K562 (cell line): ENCODE data around the gene NMT1. TPM values are rescaled to one million over a fixed set of nuclear protein-coding genes. Genes with fewer than 3 reads are reported as not detected.
A peak's percentile ranks its signal among the peaks of the same experiment; 100 is the strongest.

Source experiments
- ATAC-seq: fragments of 200-7000 bp; cut with Tn5 transposase; 3 replicates; pipeline ENCODE4 v1.9.1; 2020; ENCODE audit warnings: moderate library complexity
- BruUV-seq: library from RNA; stranded (reverse); fragments of 400-500 nt; replicated peaks from 2 replicates; lab custom pipeline; 2021; lab: Mats Ljungman, UMichigan
- CTCF ChIA-PET: fragments of 300-600 bp; formaldehyde crosslinking; extraction: SDS; loops from one replicate; lab custom pipeline; 2021; ENCODE audit warnings: low intra/inter-chr PET ratio; lab: Yijun Ruan, JAX
- POLR2A ChIA-PET: fragments of 300-600, 350-650 bp; sonication (Branson Sonifier 250); formaldehyde crosslinking; extraction: SDS; loops from one replicate; lab custom pipeline; 2021; ENCODE audit warnings: antibody characterized with exemption, inconsistent platforms; lab: Yijun Ruan, JAX
- DNase-seq, 4 experiments: peaks; one replicate each; pipeline versions ENCODE4 v3.0.0 to v3.0.0-alpha.2; 2011 to 2018; ENCODE audit warnings: low spot score in 3 of 4, mixed read lengths in 3 of 4; ENCODE audit errors: extremely low read depth in 1 of 4
- FAIRE-seq: peaks from 2 replicates; lab custom pipeline; 2011; peaks lifted over from hg19 to GRCh38; lab: Jason Lieb, UNC
- H2AFZ ChIP-seq: 2 replicates; pipeline ENCODE4 v1.6.0; 2011; ENCODE audit warnings: low read depth, low read length, control low read depth, inconsistent platforms
- H3K27ac ChIP-seq: fragments of 200-600 bp; 3 replicates; pipeline ENCODE4 v1.8.0; 2011; ENCODE audit warnings: low read depth, mild to moderate bottlenecking, control low read depth, inconsistent platforms, low read length, moderate library complexity, mixed read lengths; ENCODE audit errors: extremely low read depth
- H3K27me3 ChIP-seq, 2 experiments: fragments of 300-600 bp in 1 of 2; 2 replicates in 1 of 2; 3 replicates in 1 of 2; pipeline versions ENCODE4 v1.6.0 to v1.8.0; 2011; ENCODE audit warnings: inconsistent platforms in 2 of 2, low read length in 2 of 2, mild to moderate bottlenecking in 1 of 2, mixed read lengths in 1 of 2, moderate library complexity in 1 of 2; ENCODE audit not compliant: control insufficient read depth in 2 of 2, insufficient read depth in 2 of 2
- H3K36me3 ChIP-seq: fragments of 300-600 bp; 3 replicates; pipeline ENCODE4 v1.8.0; 2011; ENCODE audit warnings: mild to moderate bottlenecking, low read length, inconsistent platforms; ENCODE audit not compliant: control insufficient read depth, insufficient read depth
- H3K4me1 ChIP-seq, 2 experiments: fragments of 200-600 bp in 1 of 2; replicated peaks in 1 of 2; 2 replicates in 1 of 2; 3 replicates in 1 of 2; pipeline versions ENCODE4 v1.5.1 to v1.8.0; 2011; ENCODE audit warnings: inconsistent platforms in 2 of 2, low read length in 2 of 2, mild to moderate bottlenecking in 1 of 2, mixed read lengths in 1 of 2, moderate library complexity in 1 of 2; ENCODE audit not compliant: control insufficient read depth in 2 of 2, insufficient read depth in 2 of 2
- H3K4me2 ChIP-seq: 2 replicates; pipeline ENCODE4 v1.6.1; 2011; ENCODE audit warnings: low read length, control low read depth, inconsistent platforms, mixed read lengths; ENCODE audit not compliant: insufficient read depth
- H3K4me3 ChIP-seq: fragments of 200-600 bp; sonication (generic), shearing (Covaris generic); 2 replicates; pipeline ENCODE4 v1.5.1; 2016; ENCODE audit warnings: control low read depth, inconsistent platforms
- H3K79me2 ChIP-seq: fragments of 200-600 bp; 3 replicates; pipeline ENCODE4 v1.8.0; 2011; ENCODE audit warnings: low read length, inconsistent platforms; ENCODE audit not compliant: control insufficient read depth, insufficient read depth
- H3K9ac ChIP-seq, 2 experiments: 2 replicates each; pipeline versions ENCODE4 v1.6.0 to v1.6.1; 2011; ENCODE audit warnings: low read depth in 2 of 2, low read length in 2 of 2, control low read depth in 1 of 2, inconsistent platforms in 1 of 2, mild to moderate bottlenecking in 1 of 2, mixed read lengths in 1 of 2; ENCODE audit not compliant: insufficient read depth in 1 of 2
- H3K9me1 ChIP-seq: one replicate; pipeline ENCODE4 v1.6.0; 2011; ENCODE audit warnings: inconsistent platforms, mild to moderate bottlenecking, low read length, moderate library complexity; ENCODE audit not compliant: control insufficient read depth, insufficient read depth
- H3K9me3 ChIP-seq: replicated peaks from 2 replicates; pipeline ENCODE4 v1.5.1; 2011; ENCODE audit warnings: low read depth, low read length, inconsistent platforms; ENCODE audit not compliant: control insufficient read depth, insufficient read depth
- H4K20me1 ChIP-seq: replicated peaks from 2 replicates; pipeline ENCODE4 v1.6.1; 2011; ENCODE audit warnings: low read length, inconsistent platforms, mixed read lengths; ENCODE audit not compliant: control insufficient read depth, insufficient read depth
- FOXK2 ChIP-seq, 2 experiments: fragments of 450-650 bp; IDR thresholded peaks in 1 of 2; conservative IDR thresholded peaks in 1 of 2; 2 replicates each; pipeline ENCODE4 v1.6.1; 2016; ENCODE audit warnings: low read depth in 2 of 2, mild to moderate bottlenecking in 1 of 2
- SMARCA4 ChIP-seq: fragments of 450-650 bp; IDR thresholded peaks from 2 replicates; pipeline ENCODE4 v1.6.1; 2016
- ZBTB12 ChIP-seq: fragments of 250-450 bp; sonication (Bioruptor Pico); IDR thresholded peaks from 2 replicates; pipeline ENCODE4 v1.4.0; 2020
- ZNF384 ChIP-seq: IDR thresholded peaks from 2 replicates; pipeline ENCODE4 v1.6.1; 2012; ENCODE audit warnings: low read depth, low read length, improper control_type of control experiment
- ZNF778 ChIP-seq: fragments of 450-650 bp; formaldehyde crosslinking; IDR thresholded peaks from 2 replicates; pipeline ENCODE4 v1.4.0; 2020; ENCODE audit warnings: mild to moderate bottlenecking, moderate library complexity
- WGBS: fragments of 100-300 bp; shearing (Covaris generic); methylation state at CpG from one replicate; pipeline ENCODE4 v1.1.6; 2016; ENCODE audit warnings: low coverage, mixed read lengths; ENCODE audit not compliant: insufficient coverage; ENCODE audit errors: missing lambda C conversion rate; 5-methylcytosine and 5-hydroxymethylcytosine counted together
- in situ Hi-C: fragments of 300-500 bp; cut with MboI; formaldehyde crosslinking; loops from 4 replicates; pipeline ENCODE4 v1.15.0; 2018; ENCODE audit warnings: inconsistent platforms, mixed read lengths
- intact Hi-C: fragments of 100-400 bp; cut with micrococcal nuclease; formaldehyde crosslinking; loops from 2 replicates; pipeline ENCODE4 v1.14.2; 2022
- polyA plus RNA-seq, 8 experiments: library from polyadenylated mRNA; depleted of rRNA in 4 of 8; stranded (reverse) in 5 of 8; unstranded in 3 of 8; fragments of >200 nt; fragmentation: Nextera tagmentation in 2 of 8; fragmentation: Illumina TruSeq in 1 of 8; extraction: Ambion mirVana in 2 of 8; extraction: Trizol in 1 of 8; gene quantifications; 2 replicates each; pipeline versions ENCODE4 v1.2.1 to v1.2.3, GENCODE V29; 2011 to 2014; ENCODE audit warnings: inconsistent platforms in 1 of 8, missing spikeins in 1 of 8
- total RNA-seq, 7 experiments: library from RNA; depleted of rRNA in 6 of 7; stranded (reverse); fragments of >200 nt in 6 of 7; fragmentation: Illumina TruSeq in 2 of 7; extraction: Trizol in 2 of 7; gene quantifications; 2 replicates each; pipeline versions ENCODE4 v1.2.1 to v1.2.3, GENCODE V29; 2011 to 2021; ENCODE audit warnings: low replicate concordance in 1 of 7
- TF ChIP-seq, protein P1 (sequence below), 3 experiments: IDR thresholded peaks in 2 of 3; conservative IDR thresholded peaks in 1 of 3; 2 replicates each; pipeline ENCODE4 v1.5.1; 2011 to 2012; ENCODE audit warnings: low read length in 3 of 3, mild to moderate bottlenecking in 3 of 3, control low read depth in 2 of 3, improper control_type of control experiment in 1 of 3, inconsistent platforms in 1 of 3, low read depth in 1 of 3, mixed read lengths in 1 of 3, moderate library complexity in 1 of 3; ENCODE audit not compliant: insufficient read depth in 2 of 3

NMT1 gene
- total and polyA plus RNA-seq, 9 of the 15 experiments (the other 6 are each of a cell fraction or from before 2014, with no cell fraction given), result 86.7 to 569 (median 213) TPM

GRCh38 chr17:45155029-45155428 is 93.9 kb downstream of the NMT1 start:
- 0 out of 4 replicates have a peak, but pooled peaks of 1 of the 2 experiments have one; percentile 15 for TF ChIP-seq FOXK2 (conservative IDR thresholded peaks at IDR 0.05 in 1 of 2, IDR thresholded peaks at IDR 0.05 in 1 of 2; ENCODE audit: low read depth in 2 of 2)
- TF ChIP-seq ZNF778, result no peak
- no peak for TF ChIP-seq ZBTB12 (CRISPR knock-in tag)
- TF ChIP-seq ZNF384, result peak; percentile 76; the same call in 1 of the 2 replicates
- TF ChIP-seq, protein P1, sequence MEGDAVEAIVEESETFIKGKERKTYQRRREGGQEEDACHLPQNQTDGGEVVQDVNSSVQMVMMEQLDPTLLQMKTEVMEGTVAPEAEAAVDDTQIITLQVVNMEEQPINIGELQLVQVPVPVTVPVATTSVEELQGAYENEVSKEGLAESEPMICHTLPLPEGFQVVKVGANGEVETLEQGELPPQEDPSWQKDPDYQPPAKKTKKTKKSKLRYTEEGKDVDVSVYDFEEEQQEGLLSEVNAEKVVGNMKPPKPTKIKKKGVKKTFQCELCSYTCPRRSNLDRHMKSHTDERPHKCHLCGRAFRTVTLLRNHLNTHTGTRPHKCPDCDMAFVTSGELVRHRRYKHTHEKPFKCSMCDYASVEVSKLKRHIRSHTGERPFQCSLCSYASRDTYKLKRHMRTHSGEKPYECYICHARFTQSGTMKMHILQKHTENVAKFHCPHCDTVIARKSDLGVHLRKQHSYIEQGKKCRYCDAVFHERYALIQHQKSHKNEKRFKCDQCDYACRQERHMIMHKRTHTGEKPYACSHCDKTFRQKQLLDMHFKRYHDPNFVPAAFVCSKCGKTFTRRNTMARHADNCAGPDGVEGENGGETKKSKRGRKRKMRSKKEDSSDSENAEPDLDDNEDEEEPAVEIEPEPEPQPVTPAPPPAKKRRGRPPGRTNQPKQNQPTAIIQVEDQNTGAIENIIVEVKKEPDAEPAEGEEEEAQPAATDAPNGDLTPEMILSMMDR (IDR thresholded peaks at IDR 0.05 in 2 of 3, conservative IDR thresholded peaks at IDR 0.05 in 1 of 3; ENCODE audit: insufficient read depth in 2 of 3, low read depth in 1 of 3, low read length in 3 of 3), result peak in 1 of 3 experiments; percentile 12; a peak in 1 of 6 replicates
- 0 out of 2 replicates have a peak, but pooled peaks have one; percentile 15 for TF ChIP-seq SMARCA4
- TF ChIP-seq, all 486 proteins: peak for 4
- H3K4me3 ChIP-seq, result no peak overlapping the region
- peaks cover 7% of the 10 kb centered on the region; the same call in 2 of the 3 replicates for H3K36me3 ChIP-seq
- H2AFZ ChIP-seq, result no peak overlapping the region
- peaks cover 44% of the 10 kb centered on the region for H3K79me2 ChIP-seq
- no peaks in the 10 kb centered on the region; the same call in 1 of the 2 replicates for H4K20me1 ChIP-seq
- DNase-seq (no peak), ATAC-seq (no peak), FAIRE-seq (no peak)
- H3K9ac ChIP-seq, result 0 out of 4 replicates have a peak overlapping the region, but pooled peaks of 1 of the 2 experiments have one; percentile 1
- no TSS peak for BruUV-seq
- no peak overlapping the region for H3K4me2 ChIP-seq
- peaks cover 22 to 33% of the 10 kb centered on the region in 2 experiments for H3K4me1 ChIP-seq
- intact Hi-C loops (no loop called here), in situ Hi-C loops (no loop called here)
- WGBS, result 80% methylated on average over 4 of the region's 4 CpGs
- no peaks in the 10 kb centered on the region for H3K9me1 ChIP-seq
- no peaks in the 10 kb centered on the region for H3K9me3 ChIP-seq
- ChIA-PET POLR2A (interaction anchor here (0.6 kb wide), 1 partner anchor 206 kb away, joined by 3 read pairs; no protein-coding TSS in a partner anchor), CTCF (no interaction called here)
- peak overlapping the region; percentile 45; the same call in 2 of the 3 replicates for H3K27ac ChIP-seq
- H3K27me3 ChIP-seq, result no peaks in the 10 kb centered on the region
